Stimulated activated CD4-positive, alpha-beta T cell treated with anti-CD3 and anti-CD28 coated beads, Interleukin-2, amount 100 ng/mL, for 48 hours (primary cell): ENCODE measurements around the gene PVR.
"Not testable (repeated sequence)": the region's sequence is repeated elsewhere in the genome, so short reads cannot be mapped to it uniquely, and the experiment has no call there.

Experiments used
- DNase-seq, 2 donors: peaks; one replicate each; pipeline ENCODE4 v3.0.0-alpha.2; 2020

PVR gene

GRCh38 chr19:44704982-44705381 is 61.3 kb downstream of the PVR start:
- DNase-seq = no peak

DNA sequence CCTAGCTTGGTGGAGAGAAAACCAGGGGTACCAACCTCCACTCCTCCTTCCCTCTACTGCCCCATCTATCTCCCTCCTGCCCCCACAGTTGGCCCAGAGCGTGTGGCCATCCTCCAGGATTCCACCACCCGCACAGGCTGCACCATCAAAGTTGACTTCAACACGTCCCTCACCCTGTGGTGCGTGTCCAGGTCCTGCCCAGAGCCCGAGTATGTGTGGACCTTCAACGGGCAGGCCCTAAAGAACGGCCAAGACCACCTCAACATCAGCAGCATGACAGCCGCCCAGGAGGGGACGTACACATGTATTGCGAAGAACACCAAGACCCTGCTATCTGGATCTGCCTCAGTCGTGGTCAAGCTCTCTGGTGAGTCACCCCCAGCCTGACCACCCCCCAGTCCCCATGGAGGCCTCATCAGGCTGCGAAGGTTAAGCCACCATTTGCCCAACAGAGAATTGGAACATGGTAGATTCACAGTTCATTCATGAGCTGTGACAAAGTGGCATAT is 61.8 kb downstream of the PVR start:
- DNase-seq = no peak

- no peak for DNase-seq
These were observed 63.0 kb downstream of the PVR start for GRCh38 chr19:44706506-44707236.

GRCh38 chr19:44707794-44708193 is 64.1 kb downstream of the PVR start:
- no peak for DNase-seq

DNA sequence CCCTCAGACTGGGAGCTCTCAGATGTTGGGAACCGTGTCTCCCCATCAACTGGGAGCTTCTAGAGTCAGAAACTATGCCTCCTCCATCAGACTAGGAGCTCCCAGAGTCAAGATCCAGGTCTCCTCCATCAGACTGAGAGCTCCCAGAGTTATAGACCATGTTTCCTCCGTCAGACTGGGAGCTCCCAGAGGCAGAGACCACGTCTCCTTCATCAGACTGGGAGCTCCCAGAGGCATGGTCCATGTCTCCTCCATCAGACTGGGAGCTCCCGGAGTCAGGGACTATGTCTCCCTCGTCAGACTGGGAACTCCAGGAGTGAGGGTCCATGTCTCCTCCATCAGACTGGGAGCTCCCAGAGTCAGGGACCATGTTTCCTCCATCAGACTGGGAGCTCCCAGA is 65.2 kb downstream of the PVR start:
- DNase-seq = no peak

DNA sequence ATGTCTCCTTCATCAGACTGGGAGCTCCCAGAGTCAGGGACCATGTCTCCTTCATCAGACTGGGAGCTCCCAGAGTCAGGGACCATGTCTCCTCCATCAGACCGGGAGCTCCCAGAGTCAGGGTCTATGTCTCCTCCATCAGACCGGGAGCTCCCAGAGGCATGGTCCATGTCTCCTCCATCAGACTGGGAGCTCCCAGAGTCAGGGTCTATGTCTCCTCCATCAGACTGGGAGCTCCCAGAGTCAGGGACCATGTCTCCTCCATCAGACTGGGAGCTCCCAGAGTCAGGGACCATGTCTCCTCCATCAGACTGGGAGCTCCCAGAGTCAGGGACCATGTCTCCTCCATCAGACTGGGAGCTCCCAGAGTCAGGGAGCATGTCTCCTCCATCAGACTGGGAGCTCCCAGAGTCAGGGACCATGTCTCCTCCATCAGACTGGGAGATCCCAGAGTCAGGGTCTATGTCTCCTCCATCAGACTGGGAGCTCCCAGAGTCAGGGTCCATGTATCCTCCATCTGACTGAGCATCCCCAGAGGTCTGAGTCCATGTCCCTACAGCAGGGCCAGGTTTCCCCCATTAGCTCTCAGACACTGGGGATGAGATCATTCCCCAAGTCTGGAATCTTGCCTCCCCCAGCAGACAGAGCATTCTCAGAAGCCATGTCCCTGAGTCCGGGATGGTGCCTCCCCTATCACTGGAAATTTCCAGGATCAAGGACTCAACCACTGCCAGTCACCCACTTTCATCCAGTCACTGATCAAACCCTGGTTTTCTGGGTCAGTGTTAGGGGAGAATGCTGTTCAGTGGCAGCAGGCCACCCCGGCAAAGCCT is 65.9 kb downstream of the PVR start:
- DNase-seq = not testable (repeated sequence)

- DNase-seq = no peak
These were observed 66.8 kb downstream of the PVR start for GRCh38 chr19:44710483-44710882.

DNA sequence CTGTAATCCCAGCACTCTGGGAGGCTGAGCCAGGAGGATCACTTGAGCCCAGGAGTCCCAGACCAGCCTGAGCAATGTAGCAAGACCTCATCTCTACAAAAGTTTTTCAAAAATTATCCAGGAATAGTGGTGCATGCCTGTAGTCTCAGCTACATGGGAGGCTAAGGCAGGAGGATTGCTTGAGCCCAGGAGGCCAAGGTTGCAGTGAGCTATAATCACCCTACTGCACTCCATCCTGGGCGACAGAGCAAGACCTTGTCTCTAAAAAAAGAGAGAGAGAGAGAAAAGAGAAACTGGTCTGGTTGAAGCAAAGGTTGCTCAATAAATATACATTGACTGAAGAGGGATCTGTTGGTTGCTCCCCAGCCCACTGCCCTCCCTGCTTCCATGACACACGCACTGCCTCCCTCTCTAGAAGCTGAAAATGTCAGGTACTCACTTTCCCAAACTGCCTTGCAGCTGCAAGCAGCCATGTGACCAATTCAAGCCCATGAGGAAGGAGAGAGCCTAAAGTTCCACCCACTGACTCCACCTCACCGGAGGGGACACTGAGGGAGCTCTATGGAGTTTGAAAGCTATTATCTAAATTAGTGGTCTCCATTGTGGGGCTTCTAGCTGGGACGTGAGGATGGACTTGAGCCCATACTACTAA is 69.3 kb downstream of the PVR start:
- DNase-seq = no peak
